ENCODE measurements around the gene ST6GALNAC6.

The ST6GALNAC6 gene

GRCh38 chr9:127916720-127917581 is 17.5 kb upstream of the ST6GALNAC6 start, which contains the start of gene ST6GALNAC4:
Gene ST6GALNAC4, minus strand, starts transcription at chr9:127917041. Its CDS starts 622 bp downstream, at chr9:127916419.
- DNase-seq, result peak; percentile 74 to 92 (median 88)

GRCh38 chr9:127915801-127916719 is 16.7 kb upstream of the ST6GALNAC6 start:
- DNase-seq, result peak in 2 of 3 experiments; percentile 34 to 52

DNA sequence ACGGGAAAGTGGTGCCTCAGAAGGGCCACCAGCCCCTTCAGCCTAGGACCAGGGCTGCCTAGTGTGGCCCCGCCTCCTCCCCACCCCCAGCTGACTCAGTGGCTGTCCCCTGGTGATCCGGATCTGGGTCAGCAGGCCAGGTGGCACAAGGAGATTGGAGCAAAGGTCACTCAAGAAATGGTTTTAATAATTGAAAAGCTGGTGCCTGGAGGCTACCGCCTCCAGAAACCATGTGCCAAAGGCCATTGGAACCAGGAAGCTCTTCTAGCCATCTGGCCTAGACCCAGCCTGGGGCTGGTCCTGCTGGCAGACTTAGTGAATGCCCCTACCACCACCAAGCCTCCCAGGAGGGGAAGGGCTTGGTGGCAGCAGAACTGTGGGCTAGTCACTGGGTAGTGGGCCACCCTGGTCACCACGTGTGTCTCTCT is 15.9 kb upstream of the ST6GALNAC6 start:
- no peak for DNase-seq

DNA sequence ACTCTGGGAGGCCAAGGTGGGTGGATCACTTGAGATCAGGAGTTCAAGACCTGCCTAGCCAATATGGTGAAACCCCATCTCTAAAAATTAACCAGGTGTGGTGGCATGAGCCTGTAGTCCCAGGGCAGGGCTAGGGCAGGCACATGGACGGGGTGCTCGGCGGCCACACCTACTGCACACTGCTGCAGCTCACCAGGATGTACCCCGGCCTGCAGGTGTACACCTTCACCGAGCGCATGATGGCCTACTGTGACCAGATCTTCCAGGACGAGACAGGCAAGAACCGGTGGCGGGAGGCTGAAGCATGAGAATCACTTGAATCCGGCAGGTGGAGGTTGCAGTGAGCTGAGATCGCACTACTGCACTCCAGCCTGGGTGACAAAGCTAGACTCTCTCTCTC is 14.3 kb upstream of the ST6GALNAC6 start:
- DNase-seq, result no peak

DNA sequence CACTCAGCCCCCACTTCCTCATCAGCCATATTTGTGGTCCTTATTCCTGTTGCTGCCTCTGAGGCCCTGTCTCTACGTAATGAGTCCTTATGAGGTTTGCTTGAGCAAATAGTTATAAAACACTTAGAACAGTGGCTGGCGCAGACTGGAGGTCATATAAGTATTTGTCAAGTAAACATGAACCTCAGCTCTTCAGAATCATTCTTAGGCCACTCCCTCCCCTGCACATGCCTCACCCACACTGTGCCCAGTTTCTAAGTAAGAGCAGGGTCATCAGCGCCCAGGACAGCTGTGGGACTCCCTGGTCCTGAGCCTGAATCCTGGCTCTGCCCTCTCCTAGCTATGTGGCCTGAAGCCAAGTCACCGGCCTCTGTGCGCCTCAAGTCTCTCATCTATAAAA is 13.5 kb upstream of the ST6GALNAC6 start:
- peak in 2 of 3 experiments; percentile 33 to 51 for DNase-seq

- DNase-seq, result no peak
Observed at GRCh38 chr9:127912296-127912695, 12.9 kb upstream of the ST6GALNAC6 start.

DNA sequence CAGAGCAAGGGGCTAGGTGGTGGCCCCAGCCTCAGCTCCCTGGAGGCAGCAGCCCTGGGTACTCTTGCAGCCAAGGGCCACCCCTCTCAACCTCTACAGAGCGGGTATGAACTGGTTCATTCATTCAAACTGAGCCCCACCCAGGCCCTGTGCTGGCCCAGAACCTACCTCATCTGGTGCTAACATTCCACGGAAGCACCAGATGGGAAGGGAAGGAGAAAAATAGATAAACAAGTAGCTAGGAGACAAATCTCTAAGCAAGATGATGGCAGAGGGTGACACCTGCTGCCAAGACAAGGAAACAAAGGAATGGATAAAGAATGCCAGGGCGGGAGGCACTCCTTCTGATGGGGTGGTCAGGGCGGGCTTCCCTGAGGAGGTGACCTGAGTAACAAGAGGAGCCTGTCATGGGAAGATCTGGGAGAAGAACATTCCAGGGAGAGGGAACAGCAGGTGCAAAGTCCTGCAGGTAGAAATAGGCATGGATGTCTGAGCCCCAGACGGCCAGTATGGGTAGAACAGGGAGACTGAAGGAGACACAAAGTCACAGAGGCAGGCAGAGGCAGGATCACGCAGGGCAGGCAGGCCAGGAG is 11.3 kb upstream of the ST6GALNAC6 start:
- DNase-seq, result peak in 1 of 3 experiments; percentile 30

- DNase-seq, result no peak
Observed at GRCh38 chr9:127909839-127910273, 10.5 kb upstream of the ST6GALNAC6 start.

DNA sequence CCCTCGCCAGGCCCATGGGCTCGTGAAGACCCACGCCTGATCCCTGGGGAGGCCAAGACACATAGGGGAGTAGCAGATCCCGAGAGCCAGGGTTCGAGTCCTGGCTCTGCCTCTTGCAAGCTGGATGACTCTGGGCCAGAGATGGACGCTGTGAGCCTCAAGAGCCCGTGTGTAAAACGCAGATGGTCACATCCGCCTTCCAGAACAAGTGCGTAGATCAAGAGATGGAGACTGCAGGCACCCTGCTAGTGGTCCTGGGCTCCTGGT is 9.2 kb upstream of the ST6GALNAC6 start:
- no peak for DNase-seq

GRCh38 chr9:127907867-127908659 is 8.7 kb upstream of the ST6GALNAC6 start:
- DNase-seq, result no peak

DNA sequence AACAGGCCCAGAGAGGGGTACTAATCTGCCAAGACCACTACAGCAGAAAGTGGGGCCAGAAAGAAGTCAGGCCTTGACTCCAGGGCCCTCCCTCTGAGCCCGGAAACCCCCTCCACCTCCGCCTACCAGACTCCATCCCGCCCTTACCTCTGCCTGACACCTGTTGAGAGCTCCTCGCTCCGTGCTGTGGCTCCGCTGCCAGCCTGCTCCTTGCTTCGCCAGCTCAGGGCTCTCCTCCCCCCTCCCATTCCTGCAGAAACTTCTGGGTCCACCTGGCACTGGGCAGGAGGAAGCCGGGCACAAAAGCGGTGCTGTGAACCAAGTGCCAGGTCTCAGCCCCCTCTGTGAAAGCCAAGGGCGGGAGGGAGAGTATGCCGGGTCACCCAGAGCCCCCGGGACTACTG is 6.4 kb upstream of the ST6GALNAC6 start:
- DNase-seq, result no peak

GRCh38 chr9:127905004-127905728 is 5.8 kb upstream of the ST6GALNAC6 start:
- DNase-seq, result no peak

- no peak for DNase-seq
Observed at GRCh38 chr9:127904561-127905003, 5.2 kb upstream of the ST6GALNAC6 start.

DNA sequence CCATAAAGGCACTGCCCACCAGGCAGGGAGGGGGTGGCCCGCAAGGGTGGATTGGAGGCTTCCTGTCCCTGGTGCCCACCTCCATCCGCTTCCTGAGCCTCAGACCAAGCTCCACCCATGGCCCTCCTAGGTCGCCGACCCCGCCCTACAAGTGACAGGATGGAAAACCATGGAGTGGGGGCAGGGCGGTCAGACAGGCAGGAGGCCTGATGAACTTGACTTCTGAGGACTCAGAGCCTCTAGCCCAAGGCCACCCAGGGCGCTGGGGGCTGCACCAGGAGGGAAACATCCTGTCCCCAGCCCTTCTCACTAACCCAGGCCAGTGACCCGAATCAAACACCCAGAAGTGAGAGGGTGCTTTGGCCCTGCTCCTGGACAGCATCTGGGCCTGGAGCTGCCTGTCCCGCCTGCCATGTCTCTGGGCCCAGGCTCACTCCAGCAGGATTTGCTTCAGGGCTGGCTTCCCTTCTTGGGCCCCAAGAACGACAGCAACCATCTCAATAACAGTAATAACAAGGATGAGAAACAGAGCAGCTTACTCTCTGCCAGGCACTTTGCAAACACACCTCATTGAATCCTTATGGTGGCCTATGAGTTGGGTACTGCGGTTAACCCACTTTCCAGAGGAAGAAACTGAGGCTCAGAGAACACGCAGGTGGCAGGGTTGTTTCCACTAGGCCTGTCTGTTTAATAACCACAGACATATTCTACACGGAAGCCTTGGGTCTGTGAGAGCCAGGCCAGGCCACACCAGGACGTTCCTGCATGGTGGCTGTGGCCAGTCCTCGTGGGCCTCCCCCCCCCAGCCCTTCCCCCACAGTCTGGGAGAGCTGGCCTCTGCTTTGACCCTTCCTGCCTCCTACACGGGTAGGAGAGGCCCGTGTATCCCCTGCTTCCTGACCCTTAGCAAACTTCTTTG is 4.4 kb upstream of the ST6GALNAC6 start:
- DNase-seq, result no peak

- peak in 1 of 3 experiments; percentile 48 for DNase-seq
Observed at GRCh38 chr9:127898433-127899127, 823 bp downstream of the ST6GALNAC6 start.

DNA sequence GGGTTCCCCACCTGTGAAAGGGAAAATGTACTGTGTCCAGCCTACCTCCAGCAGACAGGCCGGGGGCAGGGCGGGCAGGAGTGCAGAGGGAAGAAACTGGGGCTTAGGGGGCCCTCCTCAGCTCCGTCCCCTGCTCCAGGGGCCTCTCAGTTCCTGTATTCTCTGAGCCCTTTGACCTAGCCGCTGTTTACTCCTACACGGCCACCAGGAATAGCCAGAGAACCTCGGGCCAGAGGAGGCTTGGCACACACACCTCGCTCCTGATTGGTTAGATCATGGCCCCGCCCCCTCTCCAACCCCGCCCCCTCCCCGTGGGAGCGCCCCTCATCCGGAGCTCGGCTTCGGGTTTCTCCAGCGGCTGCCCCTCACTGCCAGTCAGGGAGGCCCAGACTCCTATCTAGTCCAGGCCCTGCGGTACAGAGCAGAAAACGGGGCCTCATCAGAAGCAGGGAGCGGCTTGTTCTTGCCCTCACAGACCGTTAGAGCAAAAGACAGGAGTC is 2.2 kb downstream of the ST6GALNAC6 start:
- DNase-seq, result no peak

- no peak for DNase-seq
Observed at GRCh38 chr9:127896395-127897192, 2.8 kb downstream of the ST6GALNAC6 start.

- no peak for DNase-seq
Observed at GRCh38 chr9:127895811-127896210, 3.6 kb downstream of the ST6GALNAC6 start.

GRCh38 chr9:127893392-127893791 is 6.0 kb downstream of the ST6GALNAC6 start:
- DNase-seq, result no peak

Measured in NCI-H1417 (cell line).